Measurements from ENCODE around the gene KIF26A. TPM values are rescaled to one million over a fixed set of nuclear protein-coding genes. Genes with fewer than 3 reads are reported as not detected.
"Not testable (repeated sequence)": the region's sequence is repeated elsewhere in the genome, so short reads cannot be mapped to it uniquely, and the experiment has no call there.

Gene KIF26A
- total and polyA plus RNA-seq, 2 donors from 2014 or later, result 2.3 to 12.3 TPM

DNA sequence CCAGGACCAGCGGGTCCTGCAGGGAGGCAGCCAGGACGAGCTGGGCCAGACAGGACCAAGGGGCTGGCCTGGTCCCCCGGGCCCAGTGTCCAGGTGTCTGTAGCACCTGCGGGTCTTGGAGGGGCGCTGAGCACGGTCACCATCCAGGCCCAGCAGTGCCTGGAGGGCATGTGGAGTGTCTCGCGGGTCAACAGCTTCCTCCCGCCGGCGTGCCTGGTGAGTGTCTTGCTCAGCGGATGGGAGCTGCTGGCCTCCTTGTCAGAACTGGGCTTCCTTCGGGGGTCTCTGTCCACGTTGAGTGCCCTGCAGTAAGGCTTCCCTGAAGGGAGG, 13.8 kb downstream of the KIF26A start:
- no peak for FAIRE-seq
- no peaks in the 10 kb centered on the region for H3K36me3 ChIP-seq (ENCODE audit: control insufficient read depth in 2 of 3, insufficient read depth in 3 of 3, low read length in 3 of 3)
- no peak overlapping the region for H3K9ac ChIP-seq (ENCODE audit: low read length in 3 of 3)
- H3K9me3 ChIP-seq (ENCODE audit: control insufficient read depth in 2 of 3, insufficient read depth in 1 of 3, low read length in 3 of 3), result no peaks in the 10 kb centered on the region
- no peak for DNase-seq
- intact Hi-C loops (cut with DNase I), result no loop called here
- no peak overlapping the region for H3K4me3 ChIP-seq (ENCODE audit: low read length in 3 of 3)
- TF ChIP-seq, protein P1, sequence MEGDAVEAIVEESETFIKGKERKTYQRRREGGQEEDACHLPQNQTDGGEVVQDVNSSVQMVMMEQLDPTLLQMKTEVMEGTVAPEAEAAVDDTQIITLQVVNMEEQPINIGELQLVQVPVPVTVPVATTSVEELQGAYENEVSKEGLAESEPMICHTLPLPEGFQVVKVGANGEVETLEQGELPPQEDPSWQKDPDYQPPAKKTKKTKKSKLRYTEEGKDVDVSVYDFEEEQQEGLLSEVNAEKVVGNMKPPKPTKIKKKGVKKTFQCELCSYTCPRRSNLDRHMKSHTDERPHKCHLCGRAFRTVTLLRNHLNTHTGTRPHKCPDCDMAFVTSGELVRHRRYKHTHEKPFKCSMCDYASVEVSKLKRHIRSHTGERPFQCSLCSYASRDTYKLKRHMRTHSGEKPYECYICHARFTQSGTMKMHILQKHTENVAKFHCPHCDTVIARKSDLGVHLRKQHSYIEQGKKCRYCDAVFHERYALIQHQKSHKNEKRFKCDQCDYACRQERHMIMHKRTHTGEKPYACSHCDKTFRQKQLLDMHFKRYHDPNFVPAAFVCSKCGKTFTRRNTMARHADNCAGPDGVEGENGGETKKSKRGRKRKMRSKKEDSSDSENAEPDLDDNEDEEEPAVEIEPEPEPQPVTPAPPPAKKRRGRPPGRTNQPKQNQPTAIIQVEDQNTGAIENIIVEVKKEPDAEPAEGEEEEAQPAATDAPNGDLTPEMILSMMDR (IDR thresholded peaks at IDR 0.05; ENCODE audit: borderline replicate concordance, extremely low read depth, insufficient read depth), result no peak
- peaks cover 0 to 5% (median 0%) of the 10 kb centered on the region in 3 donors for H3K4me1 ChIP-seq (ENCODE audit: control insufficient read depth in 2 of 3, insufficient read depth in 2 of 3, low read depth in 1 of 3, low read length in 3 of 3)
- H3K27ac ChIP-seq (ENCODE audit: low read depth in 2 of 2, low read length in 2 of 2), result no peak overlapping the region
- H3K27me3 ChIP-seq (ENCODE audit: control insufficient read depth, insufficient read depth, low read length), result no peaks in the 10 kb centered on the region

- Histone ChIP-seq H3K4me3 (ENCODE audit: low read length in 3 of 3) (no peak overlapping the region), H3K4me1 (ENCODE audit: control insufficient read depth in 2 of 3, insufficient read depth in 2 of 3, low read depth in 1 of 3, low read length in 3 of 3) (peaks cover 0 to 5% (median 0%) of the 10 kb centered on the region in 3 donors), H3K9ac (ENCODE audit: low read length in 3 of 3) (no peak overlapping the region), H3K27ac (ENCODE audit: low read depth in 2 of 2, low read length in 2 of 2) (no peak overlapping the region), H3K36me3 (ENCODE audit: control insufficient read depth in 2 of 3, insufficient read depth in 3 of 3, low read length in 3 of 3) (no peaks in the 10 kb centered on the region), H3K27me3 (ENCODE audit: control insufficient read depth, insufficient read depth, low read length) (no peaks in the 10 kb centered on the region), H3K9me3 (ENCODE audit: control insufficient read depth in 2 of 3, insufficient read depth in 1 of 3, low read length in 3 of 3) (no peaks in the 10 kb centered on the region)
- no peak for DNase-seq
- FAIRE-seq, result no peak
- intact Hi-C loops (cut with DNase I), result no loop called here
- TF ChIP-seq, protein P1 (IDR thresholded peaks at IDR 0.05; ENCODE audit: borderline replicate concordance, extremely low read depth, insufficient read depth), result no peak
Measured at GRCh38 chr14:104152686-104153393, 14.5 kb downstream of the KIF26A start.

GRCh38 chr14:104153394-104153755, 15.0 kb downstream of the KIF26A start:
- H3K27me3 ChIP-seq (ENCODE audit: control insufficient read depth, insufficient read depth, low read length); H3K27ac ChIP-seq (ENCODE audit: low read depth in 2 of 2, low read length in 2 of 2); H3K9me3 ChIP-seq (ENCODE audit: control insufficient read depth in 2 of 3, insufficient read depth in 1 of 3, low read length in 3 of 3); H3K4me3 ChIP-seq (ENCODE audit: low read length in 3 of 3); intact Hi-C loops (cut with DNase I); H3K36me3 ChIP-seq (ENCODE audit: control insufficient read depth in 2 of 3, insufficient read depth in 3 of 3, low read length in 3 of 3); H3K4me1 ChIP-seq (ENCODE audit: control insufficient read depth in 2 of 3, insufficient read depth in 2 of 3, low read depth in 1 of 3, low read length in 3 of 3); DNase-seq; FAIRE-seq; H3K9ac ChIP-seq (ENCODE audit: low read length in 3 of 3): not testable (repeated sequence)

- no peak for FAIRE-seq
Measured at GRCh38 chr14:104154246-104154645, 15.9 kb downstream of the KIF26A start.

More at GRCh38 chr14:104154246-104154645, 15.9 kb downstream of the KIF26A start:
- Histone ChIP-seq H3K27ac (ENCODE audit: low read depth in 2 of 2, low read length in 2 of 2) (no peak overlapping the region), H3K9me3 (ENCODE audit: control insufficient read depth in 2 of 3, insufficient read depth in 1 of 3, low read length in 3 of 3) (no peaks in the 10 kb centered on the region), H3K4me3 (ENCODE audit: low read length in 3 of 3) (no peak overlapping the region), H3K36me3 (ENCODE audit: control insufficient read depth in 2 of 3, insufficient read depth in 3 of 3, low read length in 3 of 3) (no peaks in the 10 kb centered on the region), H3K27me3 (ENCODE audit: control insufficient read depth, insufficient read depth, low read length) (no peaks in the 10 kb centered on the region), H3K4me1 (ENCODE audit: control insufficient read depth in 2 of 3, insufficient read depth in 2 of 3, low read depth in 1 of 3, low read length in 3 of 3) (peaks cover 0 to 5% (median 0%) of the 10 kb centered on the region in 3 donors), H3K9ac (ENCODE audit: low read length in 3 of 3) (no peak overlapping the region)
- TF ChIP-seq, protein P1 (IDR thresholded peaks at IDR 0.05; ENCODE audit: borderline replicate concordance, extremely low read depth, insufficient read depth), result no peak
- intact Hi-C loops (cut with DNase I), result no loop called here
- no peak for DNase-seq
